Measurements from ENCODE around the gene SLC66A2. TPM values are rescaled to one million over a fixed set of nuclear protein-coding genes. Genes with fewer than 3 reads are reported as not detected.

SLC66A2 gene
- total RNA-seq, 1 experiment from 2014 or later, result 19.5 TPM

- no peaks in the 10 kb centered on the region for H3K27me3 Mint-ChIP-seq (ENCODE audit: insufficient read depth, unreplicated experiment)
- POLR2A ChIA-PET, result no interaction called here
- no peaks in the 10 kb centered on the region for H3K36me3 ChIP-seq (ENCODE audit: control insufficient read depth, insufficient read depth, low read length)
- peaks cover 11% of the 10 kb centered on the region for H3K4me1 ChIP-seq
- no TSS peak for BruUV-seq (replicated peaks)
- H3K27ac Mint-ChIP-seq (ENCODE audit: unreplicated experiment), result no peak overlapping the region
- DNase-seq, result no peak
- H3K36me3 Mint-ChIP-seq (ENCODE audit: insufficient read depth, unreplicated experiment), result peaks cover 7% of the 10 kb centered on the region
- no peaks in the 10 kb centered on the region for H3K27me3 ChIP-seq (replicated peaks; ENCODE audit: control insufficient read depth, insufficient read depth, low read length)
- H3K4me3 Mint-ChIP-seq (ENCODE audit: unreplicated experiment), result no peak overlapping the region
- H3K9me3 ChIP-seq, result no peaks in the 10 kb centered on the region
- CTCF ChIA-PET, result no interaction called here
- no peaks in the 10 kb centered on the region for H3K9me3 Mint-ChIP-seq (ENCODE audit: unreplicated experiment)
- no peak for TF ChIP-seq CTCF (IDR thresholded peaks at IDR 0.05; ENCODE audit: insufficient read depth in 1 of 2, low read depth in 1 of 2, low read length in 1 of 2, severe bottlenecking in 1 of 2, unreplicated experiment in 1 of 2)
- H3K4me1 Mint-ChIP-seq (ENCODE audit: low read depth, unreplicated experiment), result no peaks in the 10 kb centered on the region
- intact Hi-C loops (cut with micrococcal nuclease; ENCODE audit: unreplicated experiment), result no loop called here
- no peak overlapping the region for H3K4me3 ChIP-seq (ENCODE audit: low read depth, low read length)
These were observed 12.4 kb downstream of the SLC66A2 start for GRCh38 chr18:79939096-79939495.

- CTCF ChIA-PET, result no interaction called here
- Mint-ChIP-seq H3K27me3 (ENCODE audit: insufficient read depth, unreplicated experiment) (no peaks in the 10 kb centered on the region), H3K27ac (ENCODE audit: unreplicated experiment) (no peak overlapping the region), H3K4me1 (ENCODE audit: low read depth, unreplicated experiment) (peaks cover 7% of the 10 kb centered on the region), H3K9me3 (ENCODE audit: unreplicated experiment) (no peaks in the 10 kb centered on the region), H3K36me3 (ENCODE audit: insufficient read depth, unreplicated experiment) (peaks cover 8% of the 10 kb centered on the region), H3K4me3 (ENCODE audit: unreplicated experiment) (no peak overlapping the region)
- POLR2A ChIA-PET, result no interaction called here
- no peaks in the 10 kb centered on the region for H3K27me3 ChIP-seq (replicated peaks; ENCODE audit: control insufficient read depth, insufficient read depth, low read length)
- H3K4me3 ChIP-seq (ENCODE audit: low read depth, low read length), result no peak overlapping the region
- H3K36me3 ChIP-seq (ENCODE audit: control insufficient read depth, insufficient read depth, low read length), result no peaks in the 10 kb centered on the region
- no peak for TF ChIP-seq CTCF (IDR thresholded peaks at IDR 0.05; ENCODE audit: insufficient read depth in 1 of 2, low read depth in 1 of 2, low read length in 1 of 2, severe bottlenecking in 1 of 2, unreplicated experiment in 1 of 2)
- no peak for DNase-seq
- peaks cover 11% of the 10 kb centered on the region for H3K4me1 ChIP-seq
- no TSS peak for BruUV-seq (replicated peaks)
- intact Hi-C loops (cut with micrococcal nuclease; ENCODE audit: unreplicated experiment), result no loop called here
- H3K9me3 ChIP-seq, result no peaks in the 10 kb centered on the region
These were observed 13.3 kb downstream of the SLC66A2 start for GRCh38 chr18:79938196-79938595.

DNA sequence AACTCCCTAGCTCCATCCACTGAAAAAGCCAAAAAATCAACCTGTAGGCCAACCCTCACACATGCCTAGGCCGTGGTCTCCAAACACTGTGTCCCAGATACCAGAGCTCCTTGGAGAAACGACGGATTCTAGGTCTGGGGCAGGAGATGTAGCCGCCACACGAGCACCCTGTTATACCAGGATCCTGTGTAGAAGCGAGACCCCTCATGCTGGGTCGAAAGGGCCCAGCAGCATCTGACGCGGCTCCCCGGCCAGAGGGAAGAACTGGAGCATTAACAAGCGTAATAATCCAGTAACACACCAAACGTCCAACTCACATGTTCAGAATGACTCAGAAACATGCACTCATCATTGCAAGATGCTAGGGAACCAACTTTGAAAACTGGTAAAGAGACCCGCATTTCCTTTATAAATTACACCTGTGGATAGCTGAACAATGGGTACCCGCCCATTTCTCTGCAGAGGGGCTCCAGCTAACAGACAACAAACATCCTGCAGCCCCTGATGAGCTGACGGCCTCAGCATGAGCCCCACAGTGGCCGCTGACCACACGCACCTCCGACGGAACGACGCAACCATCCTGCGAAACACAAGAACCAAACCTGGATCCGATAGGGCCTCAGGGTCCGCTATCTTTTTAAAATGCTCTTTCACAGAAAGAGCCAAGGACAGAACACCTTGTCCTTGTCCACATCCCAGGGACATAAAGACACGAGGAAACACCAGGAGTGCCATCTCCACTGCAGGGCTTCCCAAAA lies 14.2 kb downstream of the SLC66A2 start:
- Histone ChIP-seq H3K27me3 (replicated peaks; ENCODE audit: control insufficient read depth, insufficient read depth, low read length) (no peaks in the 10 kb centered on the region), H3K4me3 (ENCODE audit: low read depth, low read length) (no peak overlapping the region), H3K9me3 (no peaks in the 10 kb centered on the region), H3K36me3 (ENCODE audit: control insufficient read depth, insufficient read depth, low read length) (no peaks in the 10 kb centered on the region), H3K4me1 (peaks cover 6% of the 10 kb centered on the region)
- CTCF ChIA-PET, result interaction anchor here (0.6 kb wide), 1 partner anchor 15 kb away, joined by 4 read pairs; no protein-coding TSS in a partner anchor
- no peak for TF ChIP-seq CTCF (IDR thresholded peaks at IDR 0.05; ENCODE audit: insufficient read depth in 1 of 2, low read depth in 1 of 2, low read length in 1 of 2, severe bottlenecking in 1 of 2, unreplicated experiment in 1 of 2)
- POLR2A ChIA-PET, result no interaction called here
- H3K27me3 Mint-ChIP-seq (ENCODE audit: insufficient read depth, unreplicated experiment), result no peaks in the 10 kb centered on the region
- H3K27ac Mint-ChIP-seq (ENCODE audit: unreplicated experiment), result no peak overlapping the region
- peaks cover 7% of the 10 kb centered on the region for H3K4me1 Mint-ChIP-seq (ENCODE audit: low read depth, unreplicated experiment)
- no TSS peak for BruUV-seq (replicated peaks)
- no peak overlapping the region for H3K4me3 Mint-ChIP-seq (ENCODE audit: unreplicated experiment)
- intact Hi-C loops (cut with micrococcal nuclease; ENCODE audit: unreplicated experiment), result no loop called here
- peaks cover 8% of the 10 kb centered on the region for H3K36me3 Mint-ChIP-seq (ENCODE audit: insufficient read depth, unreplicated experiment)
- no peak for DNase-seq
- no peaks in the 10 kb centered on the region for H3K9me3 Mint-ChIP-seq (ENCODE audit: unreplicated experiment)
